HUDEP-2 (cell line): ENCODE results near the gene CBLB.
"Not testable (repeated sequence)": the region's sequence is repeated elsewhere in the genome, so short reads cannot be mapped to it uniquely, and the experiment has no call there.

Source experiments
- DNase-seq, 76 experiments: peaks; one replicate each; lab custom pipeline; 2025; ENCODE audit not compliant: unreplicated experiment in 76 of 76; lab: John Stamatoyannopoulos, UW

CBLB gene

DNA sequence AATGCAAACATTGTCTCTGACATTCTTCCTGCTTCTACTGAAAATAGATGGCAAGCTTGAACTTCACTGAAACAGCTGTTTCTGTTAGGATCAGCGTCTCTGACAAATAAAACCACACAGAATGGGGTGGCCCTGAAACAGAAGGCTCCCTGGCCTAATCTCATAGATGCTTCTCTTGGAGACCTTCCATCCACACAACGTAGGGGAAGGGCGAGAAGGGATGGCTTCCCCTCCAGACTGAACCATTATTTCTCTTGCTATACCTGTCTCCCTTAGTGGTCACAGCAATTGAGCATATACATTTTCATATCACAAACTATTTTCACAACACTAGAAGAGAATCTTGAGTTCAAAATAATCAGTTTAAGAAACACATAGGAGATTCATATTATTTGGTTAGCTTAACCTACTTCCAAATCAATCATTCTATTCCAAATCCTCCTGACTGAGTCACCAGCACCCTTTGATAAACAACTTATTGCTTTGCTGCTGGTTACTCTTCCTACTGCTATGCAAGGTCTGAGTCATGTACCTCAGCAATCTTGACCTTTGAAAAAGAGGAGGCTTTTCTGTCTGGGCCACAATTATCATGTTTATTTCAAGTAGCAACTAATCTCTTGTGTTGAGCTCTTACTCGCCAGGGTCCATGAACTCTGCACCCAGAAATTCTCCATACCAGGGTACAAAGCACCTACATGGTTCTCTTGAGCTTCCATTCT, 45.5 kb downstream of the CBLB start:
- DNase-seq = no peak

DNA sequence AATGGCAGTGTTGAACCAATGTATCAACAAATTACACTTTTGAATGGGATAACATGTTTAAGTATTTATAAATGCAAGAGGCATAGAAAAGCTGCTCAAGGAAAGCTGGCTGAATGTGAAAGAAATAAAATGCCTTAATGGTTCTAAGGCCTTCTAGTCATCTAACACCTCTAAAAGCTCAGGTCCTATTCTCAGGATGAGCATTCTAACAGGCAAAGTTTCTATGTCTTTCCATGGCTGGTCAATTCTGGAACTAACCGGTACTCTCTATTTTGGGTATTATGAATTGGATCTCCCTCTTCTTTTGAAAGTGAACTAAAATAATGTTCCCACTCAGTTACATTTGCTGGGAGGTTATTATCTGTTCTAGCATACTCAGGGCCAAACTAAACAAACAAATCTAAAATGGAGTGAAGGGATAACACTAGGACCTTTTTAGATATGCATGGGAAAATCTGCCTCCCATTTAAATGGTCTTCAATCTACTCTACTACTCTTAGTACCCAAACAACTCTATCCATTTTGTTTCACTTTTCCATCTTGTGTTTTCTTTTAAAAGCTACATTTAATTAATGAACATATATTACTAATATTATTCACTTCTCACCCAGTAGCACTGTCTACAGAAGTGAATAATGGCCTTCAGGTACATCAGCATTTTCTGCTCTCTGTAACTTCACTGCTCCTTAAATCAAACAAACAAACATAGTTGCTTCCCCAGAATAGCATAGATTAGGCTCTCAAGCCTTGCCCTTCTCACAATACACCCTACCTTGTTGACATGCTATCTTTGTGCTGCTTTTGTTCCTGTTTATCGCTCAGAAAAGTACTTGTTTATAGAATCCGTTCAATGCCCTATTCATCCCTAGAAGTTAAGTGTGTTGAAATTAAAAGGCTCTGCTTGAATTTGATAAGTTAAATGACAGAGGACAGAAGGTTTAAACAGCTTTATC, 46.4 kb downstream of the CBLB start:
- no peak for DNase-seq

DNA sequence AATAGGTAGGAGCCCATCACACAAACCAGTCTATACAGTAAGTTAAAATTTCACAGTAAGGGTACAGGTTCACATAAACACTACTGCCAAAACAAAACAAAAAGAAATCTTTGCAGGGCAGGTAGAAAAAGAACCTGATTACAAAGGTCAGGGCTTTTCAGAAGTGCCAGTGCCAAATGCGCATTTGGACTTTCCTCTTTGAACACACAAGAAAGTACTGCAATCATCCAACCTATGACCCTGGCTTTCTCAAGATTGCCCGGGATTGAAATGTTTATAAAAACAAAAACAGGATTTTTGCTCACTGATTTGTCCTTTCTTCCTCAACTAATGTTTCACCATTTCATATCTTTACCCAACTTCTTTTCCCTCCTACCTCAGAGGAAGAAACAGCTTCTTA, 47.4 kb downstream of the CBLB start:
- DNase-seq = no peak

DNA sequence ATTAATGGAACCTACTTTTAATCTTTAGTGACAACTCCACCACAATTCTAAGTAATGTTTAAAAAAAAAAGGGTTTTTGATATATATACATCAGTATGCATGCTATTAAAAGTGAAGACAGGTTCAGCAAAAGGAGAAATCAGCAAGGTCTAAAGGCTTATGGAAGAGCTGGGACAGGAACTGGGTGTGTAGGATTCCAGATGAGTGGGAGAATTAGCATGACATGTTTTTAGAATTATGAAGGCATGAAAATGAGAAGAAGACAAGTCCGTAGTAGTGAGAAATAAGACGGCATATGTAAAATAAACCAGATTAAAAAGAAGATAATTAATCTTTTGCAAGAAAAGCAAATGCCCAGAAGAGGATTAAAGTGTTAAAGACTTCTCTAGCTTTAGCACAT, 52.0 kb downstream of the CBLB start:
- no peak for DNase-seq

DNA sequence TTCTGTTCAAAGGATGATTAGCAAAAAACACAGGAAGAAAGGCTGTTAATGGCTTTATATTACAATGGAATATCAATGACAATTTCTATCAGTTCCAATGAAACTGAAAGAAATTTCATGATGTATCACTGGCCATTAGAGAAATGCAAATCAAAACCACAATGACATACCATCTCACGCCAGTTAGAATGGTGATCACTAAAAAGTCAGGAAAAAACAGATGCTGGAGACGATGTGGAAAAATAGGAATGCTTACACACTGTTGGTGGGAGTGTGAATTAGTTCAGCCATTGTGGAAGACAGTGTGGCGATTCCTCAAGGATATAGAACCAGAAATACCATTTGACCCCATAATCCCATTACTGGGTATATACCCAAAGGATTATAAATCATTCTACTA, 53.5 kb downstream of the CBLB start:
- DNase-seq = not testable (repeated sequence)

DNA sequence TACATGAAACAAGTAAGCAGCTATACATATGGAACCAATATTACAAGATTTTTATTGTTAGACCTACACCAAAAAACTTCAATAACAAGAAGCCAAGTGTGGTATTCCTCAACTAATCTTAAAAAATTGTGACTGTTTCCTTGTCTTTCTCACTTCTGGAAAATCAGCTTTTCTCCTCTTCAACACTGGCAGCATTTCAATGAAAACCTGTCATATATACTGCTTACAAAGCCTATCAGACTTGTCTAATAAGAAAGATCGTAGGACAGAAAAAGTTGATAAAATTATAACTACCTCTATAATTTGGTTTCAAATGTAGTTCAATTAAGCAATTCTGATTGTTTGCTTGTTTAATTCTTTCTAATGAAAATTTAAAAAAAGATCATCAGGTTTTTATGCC, 55.1 kb downstream of the CBLB start:
- DNase-seq = no peak

DNA sequence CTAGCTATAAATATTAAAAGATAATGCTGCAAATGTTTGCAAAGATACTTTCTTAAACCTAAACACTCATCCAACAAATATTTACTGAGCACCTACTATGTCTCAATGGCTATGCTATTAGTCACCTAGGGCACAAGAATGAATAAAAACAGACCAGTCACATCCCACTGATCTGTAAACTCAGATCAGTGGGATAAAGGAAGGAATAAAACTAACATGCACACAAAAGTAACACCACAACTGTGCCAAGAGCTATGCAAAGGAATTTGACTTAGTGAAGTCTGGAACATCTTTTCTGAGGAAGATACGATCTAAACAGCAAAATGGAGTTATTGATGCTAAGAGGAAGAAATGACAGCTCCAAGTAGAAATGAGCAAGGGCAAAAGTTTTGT, 56.6 kb downstream of the CBLB start:
- DNase-seq = no peak

DNA sequence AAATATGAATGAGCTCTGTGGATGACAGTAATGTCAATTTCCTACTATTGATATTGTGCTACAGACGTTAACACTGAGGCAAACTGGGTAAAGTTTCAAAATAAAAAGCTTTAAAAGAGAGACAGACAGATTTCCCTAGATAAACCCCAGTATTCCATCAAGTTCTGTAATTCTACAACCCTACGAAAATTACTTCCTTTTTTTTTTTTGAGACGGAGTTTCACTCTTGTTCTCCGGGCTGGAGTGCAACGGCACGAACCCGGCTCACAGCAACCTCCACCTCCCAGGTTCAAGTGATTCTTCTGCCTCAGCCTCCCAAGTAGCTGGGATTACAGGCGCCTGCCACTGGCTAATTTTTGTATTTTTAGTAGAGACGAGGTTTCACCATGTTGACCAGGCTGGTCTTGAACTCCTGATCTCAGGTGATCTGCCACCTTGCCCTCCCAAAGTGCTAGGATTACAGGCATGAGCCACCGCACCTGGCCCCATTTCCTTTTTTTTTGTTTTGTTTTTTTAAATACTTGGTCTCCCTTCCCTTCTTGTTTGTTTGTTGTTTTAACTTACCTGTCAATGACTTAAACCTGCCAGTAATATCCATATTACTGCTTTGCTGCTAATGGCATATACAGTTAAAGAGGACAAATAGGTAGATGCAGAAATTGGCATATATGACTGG, 57.2 kb downstream of the CBLB start:
- DNase-seq = no peak

DNA sequence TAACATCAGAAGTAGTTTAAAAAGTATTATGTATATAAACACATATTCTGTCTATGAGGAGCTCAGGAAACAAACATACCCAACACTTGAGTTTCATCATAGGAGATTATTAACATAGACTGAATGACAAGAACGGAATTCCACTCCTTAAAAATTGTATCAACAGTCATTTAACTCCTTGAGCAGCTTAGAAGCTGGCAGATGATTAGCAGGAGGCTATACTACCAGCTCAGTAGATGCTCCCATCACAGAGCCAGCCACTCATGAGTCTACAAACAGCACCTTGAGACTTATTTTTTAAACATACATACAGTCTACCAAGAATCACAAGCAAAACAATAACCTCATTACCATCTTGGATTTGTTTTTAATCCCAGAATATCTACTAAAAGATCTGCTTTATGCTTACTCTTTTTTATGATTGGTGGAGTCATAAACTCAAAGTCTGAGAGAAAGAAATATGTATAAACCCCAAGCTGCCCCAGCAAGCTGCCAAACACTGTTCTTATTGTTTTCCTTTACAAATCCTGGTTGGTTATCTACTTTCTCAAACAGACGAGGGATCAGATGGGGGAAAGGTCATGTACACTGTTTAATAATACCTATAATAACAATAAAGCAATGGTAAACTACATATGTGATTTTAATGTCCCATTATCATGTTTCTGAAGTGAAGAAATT, 59.5 kb downstream of the CBLB start:
- DNase-seq = no peak

DNA sequence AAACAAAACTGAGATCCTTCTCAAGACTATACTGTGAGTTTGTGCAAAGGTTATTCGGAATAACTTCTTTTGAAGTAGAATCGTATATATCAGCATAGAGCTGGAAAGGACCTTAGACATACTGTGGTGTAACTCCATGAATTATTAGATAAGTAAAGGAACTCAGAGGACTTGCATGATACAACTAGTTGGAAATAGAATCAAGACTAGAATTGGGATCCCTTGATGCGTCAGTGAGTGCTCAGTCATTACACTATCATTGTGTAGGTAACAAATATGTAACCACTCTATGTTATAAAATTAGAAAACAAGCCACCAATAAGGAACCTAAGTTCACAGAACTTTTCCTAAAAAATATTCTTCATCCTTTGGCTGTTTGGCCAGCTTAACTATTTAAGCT, 61.1 kb downstream of the CBLB start:
- no peak for DNase-seq

DNA sequence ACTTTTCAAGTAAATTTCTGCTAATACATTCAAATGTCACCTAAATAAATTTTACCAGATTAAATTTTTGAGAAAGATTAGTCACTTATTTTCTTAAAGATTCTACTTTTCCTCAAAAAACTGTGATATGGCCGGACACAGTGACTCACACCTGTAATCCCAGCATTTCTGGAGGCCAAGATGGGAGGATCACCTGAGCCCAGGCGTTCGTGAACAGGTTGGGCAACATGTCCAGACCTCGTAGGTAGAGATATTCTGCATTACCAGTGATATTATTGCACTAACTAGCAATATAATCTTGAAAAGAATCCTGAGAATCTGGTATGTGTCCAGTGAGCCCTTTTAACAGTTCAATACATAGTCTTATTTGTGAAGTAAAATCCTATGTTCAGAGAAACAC, 61.7 kb downstream of the CBLB start:
- DNase-seq = no peak

DNA sequence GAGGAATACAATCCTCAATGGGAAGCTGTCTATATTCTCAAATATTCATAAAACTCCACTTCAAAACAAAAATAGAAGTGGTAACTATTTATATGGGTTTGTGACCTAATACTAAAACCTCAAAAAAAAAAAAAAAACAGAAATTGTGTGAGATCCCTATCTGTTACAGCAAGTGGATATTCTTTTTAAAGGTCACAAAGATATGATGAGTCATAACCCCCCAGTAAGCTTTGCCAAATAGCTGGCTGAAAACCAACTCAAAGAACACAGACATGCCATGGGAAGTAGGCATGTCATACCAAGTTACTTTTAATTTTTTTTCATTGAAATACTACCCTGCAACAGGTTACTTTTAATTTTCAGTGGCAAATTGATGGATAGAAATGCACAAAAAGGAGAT, 62.5 kb downstream of the CBLB start:
- peak in 53 of 76 experiments; percentile 0 to 87 (median 58) for DNase-seq

DNA sequence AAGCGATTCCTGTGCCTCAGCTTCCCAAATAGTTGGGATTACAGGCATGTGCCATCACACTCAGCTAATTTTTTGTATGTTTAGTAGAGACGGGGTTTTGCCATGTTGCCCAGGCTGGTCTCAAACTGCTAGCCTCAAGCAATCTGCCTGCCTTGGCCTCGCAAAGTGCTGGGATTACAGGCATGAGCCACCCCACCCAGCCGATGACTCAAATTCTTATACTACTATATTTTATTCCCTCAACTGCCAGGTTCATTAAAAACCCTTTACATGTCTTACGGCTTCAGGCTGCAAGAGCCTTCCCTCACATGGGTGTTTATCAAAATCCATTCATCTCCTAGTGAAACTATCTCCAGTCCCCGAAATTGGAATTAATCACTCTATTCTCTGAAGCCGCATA, 63.4 kb downstream of the CBLB start:
- no peak for DNase-seq

DNA sequence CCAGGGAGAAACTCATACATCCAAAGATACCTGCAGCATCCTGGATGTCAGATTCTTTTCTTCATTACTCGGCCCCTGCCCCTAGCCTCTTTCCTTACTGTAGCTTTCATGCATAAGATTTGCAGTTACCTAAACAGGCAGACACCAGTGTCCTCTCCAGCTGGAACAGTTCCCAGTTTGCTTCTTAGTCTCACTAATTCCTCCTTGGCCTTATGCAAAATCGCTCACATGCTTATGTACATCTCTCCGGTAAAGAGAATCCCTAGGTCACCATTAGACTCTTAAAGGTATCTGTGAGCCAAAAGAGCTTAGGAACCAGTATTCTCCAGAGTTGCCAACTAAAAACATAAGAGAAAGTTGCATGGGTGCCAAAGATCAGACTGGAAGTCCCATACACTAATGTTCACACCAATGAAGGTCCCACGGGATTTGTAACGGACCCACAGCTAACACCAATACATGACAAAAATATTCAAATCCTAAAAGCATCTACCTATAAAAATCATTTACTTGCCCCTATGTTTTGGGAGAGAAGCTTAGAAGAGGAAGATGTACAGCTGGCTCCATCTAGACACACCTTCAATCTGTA, 66.6 kb downstream of the CBLB start:
- DNase-seq = no peak

DNA sequence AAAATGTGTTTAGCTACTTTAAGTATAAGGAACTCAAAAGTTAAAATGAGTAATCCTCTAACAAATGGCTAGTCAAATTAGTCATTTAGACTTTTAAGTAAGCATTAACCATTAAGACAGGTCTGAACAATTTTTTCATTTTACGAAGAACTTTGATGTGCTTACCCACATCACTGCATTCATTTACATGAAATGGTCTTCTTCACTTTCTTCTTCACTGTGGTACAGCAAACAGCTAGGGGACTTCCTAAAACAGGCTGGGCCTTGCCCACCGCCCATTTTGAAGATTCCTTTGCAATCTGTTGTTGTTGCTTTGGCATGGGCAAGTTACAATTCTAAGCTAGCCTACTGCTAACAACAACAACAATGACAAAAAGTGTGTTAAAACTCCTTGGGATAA, 67.4 kb downstream of the CBLB start:
- no peak for DNase-seq

DNA sequence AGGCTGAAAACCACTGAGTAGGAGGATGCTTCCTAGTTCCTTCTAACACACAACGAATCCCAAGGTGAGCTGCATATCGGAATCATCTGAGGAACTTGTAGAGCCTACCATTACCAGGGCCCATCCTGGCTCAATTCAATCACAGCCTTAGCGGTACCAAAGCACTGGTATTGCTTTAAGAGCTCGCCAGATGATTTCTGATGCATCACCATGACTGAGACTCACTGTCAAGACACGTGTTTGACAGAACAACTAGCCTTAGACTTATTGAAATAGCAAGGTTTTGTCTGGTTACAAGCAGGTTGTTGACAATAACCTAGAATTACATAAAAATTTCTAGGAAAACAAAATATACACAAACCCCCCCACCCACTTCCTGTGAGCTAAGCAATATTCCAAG, 68.5 kb downstream of the CBLB start:
- no peak for DNase-seq

DNA sequence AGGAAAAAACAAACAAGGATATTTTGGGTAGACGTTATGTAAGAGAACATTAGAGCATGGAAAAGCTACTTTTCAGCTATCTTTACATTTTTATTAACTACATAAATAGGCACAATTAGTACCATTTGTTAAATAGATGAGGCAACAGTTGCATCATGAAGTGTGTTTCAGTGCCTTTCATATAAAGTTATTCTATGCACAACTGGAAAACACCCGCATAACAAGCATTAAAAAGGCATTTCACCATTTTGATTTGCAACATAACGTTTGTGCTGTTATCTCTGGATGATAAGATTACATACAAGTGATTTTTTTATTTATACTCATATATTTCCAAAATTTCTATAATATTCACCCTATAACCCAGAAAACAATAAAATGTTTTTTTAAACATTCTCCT, 69.5 kb downstream of the CBLB start:
- DNase-seq = no peak

DNA sequence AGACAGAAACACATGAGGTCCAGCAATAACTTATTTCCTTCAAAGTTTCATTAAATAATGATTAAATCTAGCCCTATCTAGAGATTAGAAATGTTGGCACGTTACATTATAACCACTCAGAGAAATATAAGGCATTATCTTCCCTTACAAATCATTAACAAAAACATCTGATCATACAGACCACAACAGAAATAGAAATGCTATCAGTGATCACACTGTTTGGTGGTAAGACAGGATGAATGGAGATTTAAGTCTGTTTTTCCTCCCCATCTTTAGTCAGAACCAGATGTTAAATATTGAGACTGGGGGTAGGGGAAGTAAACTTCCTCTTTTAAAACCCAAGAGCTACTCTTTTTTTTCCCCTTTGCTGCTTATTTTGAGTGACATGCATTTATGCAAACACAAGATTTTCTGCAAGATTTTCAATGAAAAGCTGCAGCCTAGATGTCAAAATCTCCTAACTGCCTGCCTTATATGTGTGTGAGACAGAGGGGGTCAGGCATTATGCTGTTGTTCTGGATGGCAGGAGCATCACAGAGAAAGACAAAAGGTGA, 70.4 kb downstream of the CBLB start:
- no peak for DNase-seq

DNA sequence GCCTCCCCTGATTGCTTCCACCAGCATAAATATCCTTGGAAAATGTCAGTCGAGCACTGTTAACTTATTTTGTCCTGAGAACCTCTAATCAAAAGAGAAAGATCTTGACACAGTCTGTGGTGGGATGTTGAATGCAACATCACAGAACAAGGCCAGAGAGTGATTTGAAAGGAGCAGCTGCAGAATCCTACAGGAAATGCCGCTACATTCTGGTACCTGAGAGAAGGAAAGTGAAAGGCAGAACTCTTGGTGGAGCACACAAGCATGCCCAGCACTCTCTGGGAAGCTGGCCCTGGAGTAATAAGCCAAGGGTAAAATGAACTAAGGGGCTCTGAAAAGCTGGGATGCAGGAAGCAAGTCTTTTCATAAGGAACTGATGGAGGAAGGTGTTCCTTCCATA, 75.8 kb downstream of the CBLB start:
- peak in 1 of 76 experiments; percentile 4 for DNase-seq
